ENCODE measurements around the gene FCRL3.

Gene FCRL3

DNA sequence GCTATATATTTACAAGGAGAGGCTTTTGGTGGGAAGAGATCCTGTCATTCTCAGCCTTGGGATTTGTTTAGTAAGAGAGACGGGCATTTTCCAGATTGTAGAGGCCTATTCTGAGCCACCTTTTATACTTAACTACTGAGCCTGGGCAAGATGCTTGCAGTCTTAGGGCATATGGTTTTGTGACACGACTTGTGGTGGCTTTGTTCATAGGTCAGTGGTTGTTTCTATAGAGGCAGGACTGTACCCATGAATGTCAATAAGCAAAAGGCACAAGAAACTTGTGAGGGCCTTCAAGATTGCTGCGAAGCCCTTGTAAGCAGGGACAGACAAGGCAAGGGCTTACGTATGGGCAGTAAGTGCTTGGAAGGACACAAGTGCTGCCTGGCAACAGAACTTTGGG is 3.4 kb upstream of the FCRL3 start:
- Histone ChIP-seq H3K4me3 (ENCODE audit: low read length) (no peak overlapping the region), H3K9me3 (ENCODE audit: low read length) (no peaks in the 10 kb centered on the region), H2AFZ (ENCODE audit: low read depth, low read length) (no peak overlapping the region), H3K36me3 (ENCODE audit: insufficient read depth, low read length) (no peaks in the 10 kb centered on the region), H3K4me1 (ENCODE audit: insufficient read depth, low read length) (no peaks in the 10 kb centered on the region), H3K27me3 (ENCODE audit: insufficient read depth, low read length) (peaks cover 9% of the 10 kb centered on the region)

DNA sequence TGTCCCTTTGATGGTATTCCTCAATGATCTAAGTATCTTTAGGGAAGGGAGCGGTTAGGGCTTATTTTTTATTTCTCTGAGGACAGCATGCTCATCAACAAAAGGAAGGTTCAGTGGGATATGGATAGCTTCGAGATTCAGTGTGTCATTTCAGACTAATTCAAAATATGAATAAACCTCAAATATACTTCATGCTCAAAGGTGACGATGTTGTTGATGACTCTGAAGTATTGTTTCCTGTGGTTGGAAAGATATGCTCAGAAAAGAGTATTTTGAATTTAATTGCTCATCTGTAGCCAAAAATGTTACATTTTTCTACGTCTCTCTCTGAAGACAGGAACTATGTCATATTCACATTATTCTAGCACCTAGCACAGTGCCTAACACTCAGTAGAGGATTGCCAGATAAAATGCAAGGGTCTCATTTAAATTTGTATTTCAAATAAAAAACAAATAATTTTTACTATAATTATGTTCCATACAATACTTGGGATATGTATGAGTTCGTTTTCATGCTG is 1.8 kb upstream of the FCRL3 start:
- Histone ChIP-seq H3K4me3 (ENCODE audit: low read length) (no peak overlapping the region), H3K27me3 (ENCODE audit: insufficient read depth, low read length) (peaks cover 9% of the 10 kb centered on the region), H2AFZ (ENCODE audit: low read depth, low read length) (no peak overlapping the region), H3K36me3 (ENCODE audit: insufficient read depth, low read length) (no peaks in the 10 kb centered on the region), H3K4me1 (ENCODE audit: insufficient read depth, low read length) (no peaks in the 10 kb centered on the region), H3K9me3 (ENCODE audit: low read length) (no peaks in the 10 kb centered on the region)

DNA sequence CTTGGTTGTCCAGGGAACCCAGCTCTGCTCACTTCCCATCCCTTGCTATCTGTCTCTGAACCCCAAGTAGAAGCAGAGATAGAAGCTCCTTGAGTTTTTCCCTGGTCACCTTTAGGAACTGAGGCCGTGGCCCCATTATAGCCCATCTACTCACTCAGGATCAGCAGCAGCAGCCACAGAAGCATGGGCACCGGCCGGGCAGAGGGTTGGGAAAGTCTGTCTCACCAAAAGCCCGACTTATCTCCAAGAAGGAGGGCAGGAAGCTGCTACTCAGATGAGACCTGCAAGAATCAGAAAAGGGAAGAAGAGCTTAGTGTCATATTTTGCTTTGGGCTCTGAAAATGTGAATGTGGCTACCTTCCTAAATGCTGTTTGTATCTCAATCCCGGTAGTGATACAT is 264 bp downstream of the FCRL3 start:
- H3K9me3 ChIP-seq (ENCODE audit: low read length), result no peaks in the 10 kb centered on the region
- H3K27me3 ChIP-seq (ENCODE audit: insufficient read depth, low read length), result peaks cover 9% of the 10 kb centered on the region
- no peak overlapping the region for H2AFZ ChIP-seq (ENCODE audit: low read depth, low read length)
- no peaks in the 10 kb centered on the region for H3K4me1 ChIP-seq (ENCODE audit: insufficient read depth, low read length)
- no peak overlapping the region for H3K4me3 ChIP-seq (ENCODE audit: low read length)
- H3K36me3 ChIP-seq (ENCODE audit: insufficient read depth, low read length), result no peaks in the 10 kb centered on the region

DNA sequence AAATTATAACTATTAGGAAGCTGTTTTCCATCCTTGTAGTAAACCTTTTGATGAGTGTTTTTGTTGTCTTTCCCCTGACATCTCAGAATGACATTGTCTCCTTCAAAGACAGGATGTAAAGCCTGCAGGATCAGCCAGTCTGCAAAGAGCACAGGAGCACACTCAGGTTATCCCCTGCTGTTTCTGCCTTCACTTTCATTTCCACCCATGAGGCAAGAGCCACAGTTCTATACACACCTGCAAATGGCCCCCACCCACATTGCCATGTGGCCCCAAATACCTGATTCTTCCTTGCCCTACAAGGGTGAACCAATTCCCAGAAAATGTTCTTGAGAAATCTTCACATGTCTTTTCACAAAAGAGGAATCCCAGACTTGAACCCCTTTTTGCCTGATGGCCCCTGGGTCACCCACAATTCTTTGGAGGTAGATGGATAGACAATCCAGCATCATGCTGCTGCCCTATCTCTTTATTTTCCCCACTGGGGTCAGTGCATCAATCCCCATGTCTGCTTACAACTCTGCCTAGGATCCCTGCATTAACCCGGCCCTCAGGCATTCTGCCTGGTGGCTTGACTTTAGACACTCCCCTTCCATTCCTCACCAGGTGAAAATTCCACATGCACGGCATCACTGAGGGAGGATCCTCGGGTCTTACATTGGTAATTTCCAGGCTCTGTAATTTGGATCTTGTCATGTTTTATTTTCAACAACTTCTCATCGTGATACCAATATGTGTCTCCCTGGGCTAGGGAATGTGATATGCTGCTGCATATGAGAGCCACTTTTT is 2.6 kb downstream of the FCRL3 start:
- Histone ChIP-seq H3K27me3 (ENCODE audit: insufficient read depth, low read length) (peaks cover 9% of the 10 kb centered on the region), H3K4me1 (ENCODE audit: insufficient read depth, low read length) (no peaks in the 10 kb centered on the region), H3K4me3 (ENCODE audit: low read length) (no peak overlapping the region), H3K9me3 (ENCODE audit: low read length) (no peaks in the 10 kb centered on the region), H3K36me3 (ENCODE audit: insufficient read depth, low read length) (no peaks in the 10 kb centered on the region), H2AFZ (ENCODE audit: low read depth, low read length) (no peak overlapping the region)

DNA sequence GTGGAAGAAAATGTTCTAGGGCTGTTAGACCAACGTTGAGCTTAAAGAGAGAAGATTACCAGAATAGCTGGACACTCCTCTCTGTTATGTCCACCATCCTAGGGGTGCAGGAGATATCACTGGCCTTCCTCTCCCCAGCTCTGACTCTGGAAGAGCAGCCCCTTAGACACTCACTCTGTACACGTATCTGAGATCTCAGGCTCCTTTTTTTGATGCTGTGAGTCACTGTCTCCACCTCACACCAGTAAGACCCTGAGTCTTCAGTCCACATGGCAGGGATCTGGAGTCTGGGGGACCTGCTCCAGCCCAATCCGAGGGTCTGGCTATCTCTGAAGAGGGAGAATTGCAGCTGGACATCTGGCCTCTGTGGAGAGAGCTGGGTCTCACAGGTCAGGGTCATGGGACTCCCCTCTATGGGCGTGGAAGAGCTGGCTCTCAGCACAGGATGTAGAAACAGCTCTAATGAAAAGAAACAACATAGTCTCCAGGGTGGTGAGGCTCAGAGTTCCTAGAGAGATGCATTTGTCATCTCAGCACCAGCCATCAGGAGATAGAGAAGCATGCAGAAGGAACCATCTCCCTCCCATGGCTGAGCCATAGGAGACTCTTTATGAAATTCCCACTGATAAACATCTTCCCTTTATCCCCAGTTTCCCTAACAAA is 3.5 kb downstream of the FCRL3 start:
- no peak overlapping the region for H3K4me3 ChIP-seq (ENCODE audit: low read length)
- no peaks in the 10 kb centered on the region for H3K9me3 ChIP-seq (ENCODE audit: low read length)
- no peaks in the 10 kb centered on the region for H3K4me1 ChIP-seq (ENCODE audit: insufficient read depth, low read length)
- no peaks in the 10 kb centered on the region for H3K36me3 ChIP-seq (ENCODE audit: insufficient read depth, low read length)
- peaks cover 9% of the 10 kb centered on the region for H3K27me3 ChIP-seq (ENCODE audit: insufficient read depth, low read length)
- H2AFZ ChIP-seq (ENCODE audit: low read depth, low read length), result no peak overlapping the region

DNA sequence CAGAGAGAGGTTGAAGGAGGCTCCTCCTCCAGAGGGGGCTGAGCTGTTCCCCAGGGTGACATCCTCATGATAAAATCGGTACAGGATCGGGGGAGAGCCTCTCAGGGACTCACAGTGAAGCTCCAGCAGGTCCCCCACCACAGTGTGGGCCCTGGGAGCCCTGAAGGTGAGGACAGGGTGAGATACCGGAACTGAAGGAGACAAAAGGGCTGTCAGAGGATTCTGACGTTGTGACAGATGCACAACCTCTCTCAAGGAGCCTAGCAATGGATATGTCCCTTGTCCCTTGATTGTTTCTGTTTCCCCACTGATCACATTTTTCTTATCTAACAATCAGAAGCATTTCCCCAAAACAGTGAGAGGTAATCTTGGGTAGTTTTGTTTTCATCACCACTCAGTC is 5.2 kb downstream of the FCRL3 start:
- Histone ChIP-seq H3K9me3 (ENCODE audit: low read length) (no peaks in the 10 kb centered on the region), H3K27me3 (ENCODE audit: insufficient read depth, low read length) (peaks cover 5% of the 10 kb centered on the region), H2AFZ (ENCODE audit: low read depth, low read length) (no peak overlapping the region), H3K4me3 (ENCODE audit: low read length) (no peak overlapping the region), H3K4me1 (ENCODE audit: insufficient read depth, low read length) (no peaks in the 10 kb centered on the region), H3K36me3 (ENCODE audit: insufficient read depth, low read length) (no peaks in the 10 kb centered on the region)

DNA sequence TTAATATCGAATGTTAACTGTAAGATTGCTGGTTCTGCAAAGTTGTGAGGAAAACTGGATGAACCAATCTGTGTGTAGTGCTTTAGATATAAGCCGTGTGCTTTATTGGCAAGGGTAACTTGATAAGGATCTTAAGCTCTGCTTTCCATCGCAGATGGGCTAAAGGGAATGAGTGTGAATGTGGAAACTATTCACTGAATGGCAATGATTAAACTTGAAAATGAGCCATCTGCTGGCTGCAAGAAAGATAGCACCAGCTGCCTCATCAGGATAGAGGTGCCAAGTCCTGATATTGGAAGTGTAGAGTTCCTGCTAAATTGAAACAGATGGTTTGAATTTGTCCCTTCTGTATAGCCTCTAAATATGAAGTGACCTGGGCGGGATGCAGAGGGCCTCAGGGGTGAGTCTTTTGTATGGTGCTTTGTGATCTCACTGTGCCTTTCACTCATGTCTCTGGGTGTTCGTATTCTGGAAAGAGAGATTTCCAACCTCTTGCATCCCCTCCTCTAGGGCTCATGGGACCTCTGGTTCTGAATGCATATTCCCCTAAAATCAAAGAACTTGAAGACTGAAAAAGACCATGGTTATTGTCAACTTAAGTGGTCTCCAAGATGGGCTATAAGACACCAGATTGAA is 9.2 kb downstream of the FCRL3 start:
- Histone ChIP-seq H3K9me3 (ENCODE audit: low read length) (no peaks in the 10 kb centered on the region), H3K27me3 (ENCODE audit: insufficient read depth, low read length) (no peaks in the 10 kb centered on the region), H3K4me1 (ENCODE audit: insufficient read depth, low read length) (no peaks in the 10 kb centered on the region), H3K36me3 (ENCODE audit: insufficient read depth, low read length) (no peaks in the 10 kb centered on the region), H3K4me3 (ENCODE audit: low read length) (no peak overlapping the region), H2AFZ (ENCODE audit: low read depth, low read length) (no peak overlapping the region)

DNA sequence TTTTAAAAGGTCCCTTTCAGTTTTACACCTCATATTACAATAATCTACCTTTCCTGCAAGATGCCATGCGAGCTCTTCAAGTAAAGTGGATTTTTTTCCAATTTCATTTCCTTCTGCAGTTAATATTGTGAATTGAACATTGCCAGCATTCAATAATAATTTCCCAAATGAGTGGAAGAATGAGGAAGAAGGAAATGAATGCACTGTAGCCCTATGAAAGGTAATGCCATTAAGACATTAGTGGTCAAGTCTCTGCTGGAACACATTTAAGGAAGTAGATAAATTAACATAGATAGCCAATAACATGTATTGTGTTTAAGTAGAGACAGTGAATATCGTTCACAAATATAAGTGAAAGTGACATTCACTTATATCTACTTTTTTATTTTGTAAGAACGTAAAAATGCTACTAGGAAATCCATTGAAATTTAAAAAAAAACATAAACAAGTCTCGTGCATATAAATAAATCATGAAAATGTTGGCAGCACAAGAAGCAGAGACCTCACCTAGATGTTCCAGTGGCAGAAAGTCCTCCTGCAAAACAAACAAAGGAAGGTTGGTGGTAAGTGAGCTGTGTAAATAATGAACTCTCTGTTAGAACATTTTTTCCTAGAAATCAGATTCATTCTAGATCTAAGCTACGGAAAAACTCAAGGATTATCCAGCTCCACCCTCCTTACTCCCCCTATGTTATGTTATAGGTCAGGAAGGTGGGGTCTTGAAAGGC is 17.7 kb downstream of the FCRL3 start:
- no peak overlapping the region for H3K4me3 ChIP-seq (ENCODE audit: low read length)
- no peaks in the 10 kb centered on the region for H3K9me3 ChIP-seq (ENCODE audit: low read length)
- no peaks in the 10 kb centered on the region for H3K27me3 ChIP-seq (ENCODE audit: insufficient read depth, low read length)
- no peak overlapping the region for H2AFZ ChIP-seq (ENCODE audit: low read depth, low read length)
- H3K36me3 ChIP-seq (ENCODE audit: insufficient read depth, low read length), result no peaks in the 10 kb centered on the region
- no peaks in the 10 kb centered on the region for H3K4me1 ChIP-seq (ENCODE audit: insufficient read depth, low read length)

DNA sequence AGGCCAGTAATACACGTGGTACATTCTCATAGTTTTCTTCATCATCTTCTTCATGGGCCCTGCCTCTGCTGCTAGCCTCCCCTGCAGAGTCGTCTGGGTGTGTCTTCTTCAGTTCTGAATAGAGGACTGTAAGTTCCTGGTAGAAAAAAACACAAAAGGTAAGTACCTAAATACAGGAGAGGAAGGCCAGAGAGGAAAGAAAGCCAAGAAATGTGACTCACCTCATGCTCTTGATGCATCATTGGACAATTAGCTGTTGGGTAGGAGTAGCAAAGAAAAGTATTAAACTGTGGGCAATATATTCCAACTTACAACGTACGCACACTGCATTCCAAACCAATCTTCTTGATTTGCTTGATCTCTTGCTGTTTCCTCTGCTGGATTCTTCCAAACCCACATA is 21.8 kb downstream of the FCRL3 start:
- Histone ChIP-seq H3K4me1 (ENCODE audit: insufficient read depth, low read length) (no peaks in the 10 kb centered on the region), H3K36me3 (ENCODE audit: insufficient read depth, low read length) (no peaks in the 10 kb centered on the region), H3K4me3 (ENCODE audit: low read length) (no peak overlapping the region), H3K27me3 (ENCODE audit: insufficient read depth, low read length) (no peaks in the 10 kb centered on the region), H2AFZ (ENCODE audit: low read depth, low read length) (no peak overlapping the region), H3K9me3 (ENCODE audit: low read length) (no peaks in the 10 kb centered on the region)

DNA sequence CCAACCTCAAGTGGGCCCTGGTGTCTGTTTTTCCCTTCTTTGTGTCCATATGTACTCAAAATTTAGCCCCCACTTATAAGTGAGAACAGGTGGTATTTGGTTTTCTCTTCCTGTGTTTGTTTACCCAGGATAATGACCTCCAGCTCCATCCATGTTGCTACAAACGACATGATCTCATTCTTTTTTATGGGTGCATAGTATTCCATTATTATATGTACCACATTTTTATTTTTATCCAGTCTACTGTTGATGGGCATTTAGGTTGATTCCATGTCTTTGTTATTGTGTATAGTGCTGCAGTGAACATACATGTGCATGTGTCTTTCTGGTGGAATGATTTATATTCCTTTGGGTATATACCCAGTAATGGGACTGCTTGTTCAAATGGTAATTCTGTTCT is 27.6 kb downstream of the FCRL3 start:
- Histone ChIP-seq H3K4me1 (ENCODE audit: insufficient read depth, low read length) (no peaks in the 10 kb centered on the region), H3K9me3 (ENCODE audit: low read length) (no peaks in the 10 kb centered on the region), H3K27me3 (ENCODE audit: insufficient read depth, low read length) (no peaks in the 10 kb centered on the region), H2AFZ (ENCODE audit: low read depth, low read length) (no peak overlapping the region), H3K36me3 (ENCODE audit: insufficient read depth, low read length) (no peaks in the 10 kb centered on the region), H3K4me3 (ENCODE audit: low read length) (no peak overlapping the region)

DNA sequence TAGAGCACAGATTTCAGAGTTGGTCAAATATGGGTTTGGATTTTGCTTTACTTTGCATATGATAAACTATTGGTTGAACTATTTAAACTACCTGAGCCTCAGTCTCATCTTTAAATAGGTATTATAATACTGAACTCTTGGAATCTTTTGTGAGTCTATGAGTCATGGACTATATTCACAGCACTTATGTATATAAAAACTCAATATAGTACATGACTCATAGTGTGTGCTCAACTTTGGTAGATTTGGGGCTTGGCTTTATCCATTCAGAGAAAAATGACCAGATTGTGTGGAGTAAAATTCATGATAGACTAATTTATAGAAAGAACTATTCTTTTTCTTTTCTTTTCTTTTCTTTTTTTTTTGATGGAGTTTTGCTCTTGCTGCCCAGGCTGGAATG is 28.7 kb downstream of the FCRL3 start:
- Histone ChIP-seq H3K4me1 (ENCODE audit: insufficient read depth, low read length) (no peaks in the 10 kb centered on the region), H3K36me3 (ENCODE audit: insufficient read depth, low read length) (no peaks in the 10 kb centered on the region), H3K27me3 (ENCODE audit: insufficient read depth, low read length) (no peaks in the 10 kb centered on the region), H3K4me3 (ENCODE audit: low read length) (no peak overlapping the region), H2AFZ (ENCODE audit: low read depth, low read length) (no peak overlapping the region), H3K9me3 (ENCODE audit: low read length) (no peaks in the 10 kb centered on the region)

DNA sequence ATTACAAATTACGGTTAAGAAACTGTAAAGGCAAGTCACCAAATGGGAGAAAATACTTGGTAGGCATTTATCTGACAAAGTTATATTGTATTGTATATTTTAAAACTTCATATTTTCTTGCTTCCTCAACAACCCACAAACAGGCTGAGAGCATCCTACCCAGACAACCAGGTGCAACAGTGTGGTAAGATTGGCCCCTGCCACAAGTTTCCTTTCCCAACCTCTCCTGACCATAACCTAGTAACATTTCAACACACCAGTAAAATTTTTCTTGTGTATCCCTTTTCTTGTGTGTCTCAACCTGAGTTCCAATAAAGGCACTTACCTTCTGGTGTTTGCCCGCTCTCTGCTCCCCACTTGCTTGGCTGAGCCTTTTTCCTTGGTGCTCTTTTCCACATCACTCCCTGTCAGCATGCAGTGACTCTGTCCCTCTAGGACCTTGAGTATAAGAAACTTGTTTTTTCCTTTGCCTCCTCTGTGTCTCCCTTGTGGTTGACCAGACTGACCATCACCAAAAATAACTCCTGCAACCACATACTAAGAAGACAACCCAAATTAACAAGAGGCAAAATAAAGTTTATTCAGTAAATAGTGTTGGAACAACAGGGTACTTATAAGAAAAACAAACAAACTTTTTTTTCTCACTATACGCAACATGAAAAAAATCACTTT is 40.9 kb downstream of the FCRL3 start:
- H3K36me3 ChIP-seq (ENCODE audit: insufficient read depth, low read length), result no peaks in the 10 kb centered on the region
- no peak overlapping the region for H3K4me3 ChIP-seq (ENCODE audit: low read length)
- H2AFZ ChIP-seq (ENCODE audit: low read depth, low read length), result no peak overlapping the region
- H3K27me3 ChIP-seq (ENCODE audit: insufficient read depth, low read length), result no peaks in the 10 kb centered on the region
- H3K9me3 ChIP-seq (ENCODE audit: low read length), result no peaks in the 10 kb centered on the region
- no peaks in the 10 kb centered on the region for H3K4me1 ChIP-seq (ENCODE audit: insufficient read depth, low read length)
